ENCODE data around the gene RASGRF2.
"Not testable (repeated sequence)": the region's sequence is repeated elsewhere in the genome, so short reads cannot be mapped to it uniquely, and the experiment has no call there.

Gene RASGRF2

DNA sequence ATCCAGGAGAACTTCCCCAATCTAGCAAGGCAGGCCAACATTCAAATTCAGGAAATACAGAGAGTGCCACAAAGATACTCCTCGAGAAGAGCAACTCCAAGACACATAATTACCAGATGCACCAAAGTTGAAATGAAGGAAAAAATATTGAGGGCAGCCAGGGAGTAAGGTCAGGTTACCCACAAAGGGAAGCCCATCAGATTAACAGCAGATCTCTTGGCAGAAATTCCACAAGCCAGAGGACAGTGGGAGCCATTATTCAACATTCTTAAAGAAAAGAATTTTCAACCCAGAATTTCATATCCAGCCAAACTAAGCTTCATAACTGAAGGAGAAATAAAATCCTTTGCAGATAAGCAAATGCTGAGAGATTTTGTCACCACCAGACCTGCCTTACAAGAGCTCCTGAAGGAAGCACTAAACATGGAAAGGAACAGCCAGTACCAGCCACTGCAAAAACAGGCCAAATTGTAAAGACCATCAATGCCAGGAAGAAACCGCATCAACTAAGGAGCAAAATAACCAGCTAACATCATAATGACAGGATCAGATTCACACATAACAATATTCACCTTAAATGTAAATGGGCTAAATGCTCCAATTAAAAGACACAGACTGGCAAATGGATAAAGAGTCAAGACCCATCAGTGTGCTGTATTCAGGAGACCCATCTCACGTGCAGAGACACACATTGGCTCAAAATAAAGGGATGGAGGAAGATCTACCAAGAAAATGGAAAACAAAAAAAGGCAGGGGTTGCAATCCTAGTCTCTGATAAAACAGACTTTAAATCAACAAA is 70.3 kb downstream of the RASGRF2 start:
- H3F3A ChIP-seq (ENCODE audit: control insufficient read depth, insufficient read depth); H3K4me2 ChIP-seq (ENCODE audit: low read length); H3K27ac ChIP-seq (ENCODE audit: low read depth, low read length); H3K79me2 ChIP-seq (ENCODE audit: control insufficient read depth, low read length); H3K9me2 ChIP-seq (replicated peaks; ENCODE audit: control insufficient read depth, low read length); H3K9me3 ChIP-seq (ENCODE audit: control insufficient read depth, insufficient read depth, low read length); H3K4me3 ChIP-seq (ENCODE audit: low read length); H3K4me1 ChIP-seq (ENCODE audit: control insufficient read depth, low read length); H3K36me3 ChIP-seq (ENCODE audit: control insufficient read depth, low read length); H3K27me3 ChIP-seq (ENCODE audit: control insufficient read depth, low read length); H4K20me1 ChIP-seq (ENCODE audit: control insufficient read depth, insufficient read depth, low read depth, low read length): not testable (repeated sequence)

- H4K20me1 ChIP-seq (ENCODE audit: control insufficient read depth, insufficient read depth, low read depth, low read length): no peaks in the 10 kb centered on the region
- TF ChIP-seq, protein P1, sequence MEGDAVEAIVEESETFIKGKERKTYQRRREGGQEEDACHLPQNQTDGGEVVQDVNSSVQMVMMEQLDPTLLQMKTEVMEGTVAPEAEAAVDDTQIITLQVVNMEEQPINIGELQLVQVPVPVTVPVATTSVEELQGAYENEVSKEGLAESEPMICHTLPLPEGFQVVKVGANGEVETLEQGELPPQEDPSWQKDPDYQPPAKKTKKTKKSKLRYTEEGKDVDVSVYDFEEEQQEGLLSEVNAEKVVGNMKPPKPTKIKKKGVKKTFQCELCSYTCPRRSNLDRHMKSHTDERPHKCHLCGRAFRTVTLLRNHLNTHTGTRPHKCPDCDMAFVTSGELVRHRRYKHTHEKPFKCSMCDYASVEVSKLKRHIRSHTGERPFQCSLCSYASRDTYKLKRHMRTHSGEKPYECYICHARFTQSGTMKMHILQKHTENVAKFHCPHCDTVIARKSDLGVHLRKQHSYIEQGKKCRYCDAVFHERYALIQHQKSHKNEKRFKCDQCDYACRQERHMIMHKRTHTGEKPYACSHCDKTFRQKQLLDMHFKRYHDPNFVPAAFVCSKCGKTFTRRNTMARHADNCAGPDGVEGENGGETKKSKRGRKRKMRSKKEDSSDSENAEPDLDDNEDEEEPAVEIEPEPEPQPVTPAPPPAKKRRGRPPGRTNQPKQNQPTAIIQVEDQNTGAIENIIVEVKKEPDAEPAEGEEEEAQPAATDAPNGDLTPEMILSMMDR (IDR thresholded peaks at IDR 0.05; ENCODE audit: low read depth, low read length, poor library complexity, severe bottlenecking): no peak
- TF ChIP-seq EZH2phosphoT487 (IDR thresholded peaks at IDR 0.05; ENCODE audit: borderline replicate concordance, low read length): no peak
- H3F3A ChIP-seq (ENCODE audit: control insufficient read depth, insufficient read depth): no peaks in the 10 kb centered on the region
- H3K4me2 ChIP-seq (ENCODE audit: low read length): no peak overlapping the region
- H3K4me1 ChIP-seq (ENCODE audit: control insufficient read depth, low read length): no peaks in the 10 kb centered on the region
- H3K9me3 ChIP-seq (ENCODE audit: control insufficient read depth, insufficient read depth, low read length): no peaks in the 10 kb centered on the region
- H3K79me2 ChIP-seq (ENCODE audit: control insufficient read depth, low read length): no peaks in the 10 kb centered on the region
- no peak overlapping the region for H3K27ac ChIP-seq (ENCODE audit: low read depth, low read length)
- H3K36me3 ChIP-seq (ENCODE audit: control insufficient read depth, low read length): no peaks in the 10 kb centered on the region
- H3K4me3 ChIP-seq (ENCODE audit: low read length): no peak overlapping the region
- H3K27me3 ChIP-seq (ENCODE audit: control insufficient read depth, low read length): no peaks in the 10 kb centered on the region
- H3K9me2 ChIP-seq (replicated peaks; ENCODE audit: control insufficient read depth, low read length): no peaks in the 10 kb centered on the region
These were observed 75.4 kb downstream of the RASGRF2 start for GRCh38 chr5:81035522-81035921.

- H3K9me3 ChIP-seq (ENCODE audit: control insufficient read depth, insufficient read depth, low read length): no peaks in the 10 kb centered on the region
- no peaks in the 10 kb centered on the region for H3K27me3 ChIP-seq (ENCODE audit: control insufficient read depth, low read length)
- TF ChIP-seq, protein P1 (IDR thresholded peaks at IDR 0.05; ENCODE audit: low read depth, low read length, poor library complexity, severe bottlenecking): no peak
- TF ChIP-seq EZH2phosphoT487 (IDR thresholded peaks at IDR 0.05; ENCODE audit: borderline replicate concordance, low read length): no peak
- no peaks in the 10 kb centered on the region for H3K79me2 ChIP-seq (ENCODE audit: control insufficient read depth, low read length)
- H3K4me2 ChIP-seq (ENCODE audit: low read length): no peak overlapping the region
- H4K20me1 ChIP-seq (ENCODE audit: control insufficient read depth, insufficient read depth, low read depth, low read length): no peaks in the 10 kb centered on the region
- H3K36me3 ChIP-seq (ENCODE audit: control insufficient read depth, low read length): no peaks in the 10 kb centered on the region
- no peaks in the 10 kb centered on the region for H3K4me1 ChIP-seq (ENCODE audit: control insufficient read depth, low read length)
- no peak overlapping the region for H3K27ac ChIP-seq (ENCODE audit: low read depth, low read length)
- H3F3A ChIP-seq (ENCODE audit: control insufficient read depth, insufficient read depth): no peaks in the 10 kb centered on the region
- no peaks in the 10 kb centered on the region for H3K9me2 ChIP-seq (replicated peaks; ENCODE audit: control insufficient read depth, low read length)
- H3K4me3 ChIP-seq (ENCODE audit: low read length): no peak overlapping the region
These were observed 78.3 kb downstream of the RASGRF2 start for GRCh38 chr5:81038495-81038894.

- Histone ChIP-seq H3F3A (ENCODE audit: control insufficient read depth, insufficient read depth) (no peaks in the 10 kb centered on the region), H3K4me3 (ENCODE audit: low read length) (no peak overlapping the region), H3K9me3 (ENCODE audit: control insufficient read depth, insufficient read depth, low read length) (no peaks in the 10 kb centered on the region), H3K27ac (ENCODE audit: low read depth, low read length) (no peak overlapping the region), H3K27me3 (ENCODE audit: control insufficient read depth, low read length) (peaks cover 13% of the 10 kb centered on the region), H3K9me2 (replicated peaks; ENCODE audit: control insufficient read depth, low read length) (no peaks in the 10 kb centered on the region), H3K4me1 (ENCODE audit: control insufficient read depth, low read length) (no peaks in the 10 kb centered on the region), H3K4me2 (ENCODE audit: low read length) (no peak overlapping the region), H3K79me2 (ENCODE audit: control insufficient read depth, low read length) (no peaks in the 10 kb centered on the region), H4K20me1 (ENCODE audit: control insufficient read depth, insufficient read depth, low read depth, low read length) (no peaks in the 10 kb centered on the region), H3K36me3 (ENCODE audit: control insufficient read depth, low read length) (no peaks in the 10 kb centered on the region)
- no peak for TF ChIP-seq EZH2phosphoT487 (IDR thresholded peaks at IDR 0.05; ENCODE audit: borderline replicate concordance, low read length)
- TF ChIP-seq, protein P1 (IDR thresholded peaks at IDR 0.05; ENCODE audit: low read depth, low read length, poor library complexity, severe bottlenecking): no peak
These were observed 84.7 kb downstream of the RASGRF2 start for GRCh38 chr5:81044868-81045267.
